CD4-positive, alpha-beta T cell treated with Interleukin-17A for 4 hours (primary cell): ENCODE results near the gene GRIN2C.
A peak's percentile ranks its signal among the peaks of the same experiment; 100 is the strongest.
"Not testable (repeated sequence)": the region's sequence is repeated elsewhere in the genome, so short reads cannot be mapped to it uniquely, and the experiment has no call there.

Source experiments
- DNase-seq: peaks from one replicate; pipeline ENCODE4 v3.0.0-alpha.2; 2020; ENCODE audit warnings: mixed read lengths

GRIN2C gene

GRCh38 chr17:74859459-74860228 lies at the start of gene GRIN2C:
Gene GRIN2C, minus strand, starts transcription at chr17:74859885. Its CDS starts 4,793 bp downstream, at chr17:74855092.
- peak; percentile 60 for DNase-seq

DNA sequence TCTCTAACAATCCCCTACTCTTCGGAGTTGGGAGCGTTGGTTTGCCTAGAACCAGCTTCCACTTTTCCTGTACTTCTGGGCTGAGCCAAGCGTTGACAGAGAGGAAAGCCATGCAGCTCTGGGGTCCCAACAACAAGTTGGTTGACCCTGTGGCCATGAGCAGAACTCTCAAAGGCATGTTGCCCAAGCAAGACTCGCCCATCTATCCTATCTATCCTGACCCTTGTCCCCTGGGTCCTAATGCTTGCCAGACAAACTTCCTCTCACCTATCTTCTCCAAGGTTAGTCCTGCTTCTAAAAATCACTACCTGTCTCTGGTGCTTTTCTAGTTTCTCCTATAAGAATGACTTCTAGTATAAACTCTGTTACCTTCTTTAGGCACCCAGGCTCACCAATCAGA lies 49.4 kb upstream of the GRIN2C start:
- not testable (repeated sequence) for DNase-seq

DNA sequence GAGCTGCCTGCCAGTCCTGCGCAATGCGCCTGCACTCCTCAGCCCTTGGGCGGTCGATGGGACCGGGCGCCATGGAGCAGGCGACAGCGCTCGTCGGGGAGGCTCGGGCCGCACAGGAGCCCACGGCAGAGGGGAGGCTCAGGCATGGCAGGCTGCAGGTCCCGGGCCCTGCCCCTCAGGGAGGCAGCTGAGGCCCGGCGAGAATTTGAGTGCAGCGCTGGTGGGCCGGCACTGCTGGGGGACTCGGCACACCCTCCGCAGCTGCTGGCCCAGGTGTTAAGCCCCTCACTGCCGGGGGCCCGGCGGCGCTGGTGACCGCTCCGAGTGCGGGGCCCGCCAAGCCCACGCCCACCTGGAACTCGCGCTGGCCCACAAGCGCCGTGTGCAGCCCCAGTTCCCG lies 47.3 kb upstream of the GRIN2C start:
- DNase-seq, result no peak

GRCh38 chr17:74906214-74906793 lies 46.6 kb upstream of the GRIN2C start:
- not testable (repeated sequence) for DNase-seq

DNA sequence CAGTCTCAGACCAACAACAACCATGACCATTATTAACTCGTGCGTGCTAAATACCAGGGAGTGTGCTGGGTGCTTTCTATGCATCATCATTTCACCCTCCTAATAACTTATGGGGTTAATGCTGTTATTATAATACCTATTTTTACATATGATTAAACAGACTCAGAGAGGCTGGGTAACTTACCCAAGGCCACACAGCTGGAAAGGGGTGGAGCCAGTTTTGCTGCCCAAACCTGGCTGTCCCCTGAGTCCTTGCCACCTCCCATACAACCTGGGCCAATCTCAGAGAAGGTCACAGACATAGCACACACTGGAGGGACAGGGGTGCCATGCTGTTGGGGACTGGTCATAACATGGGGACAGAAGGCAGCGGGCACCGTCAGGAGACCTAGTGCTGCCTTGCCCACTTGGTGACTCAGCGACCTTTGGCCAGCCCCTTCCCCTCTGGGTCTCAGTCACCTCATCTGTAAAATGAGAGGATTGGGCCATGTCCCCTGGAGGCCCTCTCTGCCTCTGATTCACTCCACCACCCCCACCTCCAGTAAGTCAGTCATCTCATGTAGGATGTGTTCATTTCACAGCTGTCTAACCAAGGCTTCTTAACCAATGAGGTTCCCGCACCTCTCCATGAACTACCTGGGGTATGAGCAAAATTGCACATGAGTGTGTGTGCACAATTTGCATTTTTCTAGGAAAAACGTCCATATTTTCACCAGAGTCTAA lies 45.2 kb upstream of the GRIN2C start:
- no peak for DNase-seq

DNA sequence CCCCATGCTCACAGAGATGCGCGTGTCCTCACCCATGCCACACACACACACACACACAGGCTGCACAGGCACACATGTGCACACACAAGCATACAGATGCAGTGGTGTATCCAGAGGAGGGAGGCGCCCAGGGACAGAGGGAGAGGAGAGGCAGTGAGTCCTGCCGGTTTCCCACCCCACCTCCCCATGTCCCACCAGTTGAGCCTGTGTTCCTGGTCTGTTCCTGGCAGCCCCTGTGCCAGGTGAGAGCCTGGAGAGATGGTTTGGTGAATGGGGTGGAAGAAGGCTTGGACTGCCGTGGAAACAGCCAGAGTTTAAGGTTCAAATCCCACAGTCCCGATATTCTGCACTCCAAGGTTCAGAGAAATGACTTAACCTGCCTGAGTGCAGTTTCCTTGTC lies 44.0 kb upstream of the GRIN2C start:
- DNase-seq, result no peak

DNA sequence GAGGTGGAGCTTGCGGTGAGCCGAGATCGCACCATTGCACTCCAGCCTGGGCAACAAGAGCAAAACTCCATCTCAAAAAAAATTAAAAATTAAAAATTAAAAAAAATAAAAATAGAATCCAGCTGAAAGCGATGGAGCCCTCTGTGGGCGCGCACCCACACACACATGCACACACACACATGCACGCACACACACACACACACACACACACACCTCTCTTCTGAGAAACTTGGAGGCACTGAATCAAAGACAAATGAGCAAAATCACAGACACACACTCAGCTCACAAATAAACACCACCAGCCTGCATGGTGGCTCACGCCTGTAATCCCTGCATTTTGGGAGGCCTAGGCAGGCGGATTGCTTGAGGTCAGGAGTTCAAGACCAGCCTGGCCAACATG lies 43.3 kb upstream of the GRIN2C start:
- no peak for DNase-seq

DNA sequence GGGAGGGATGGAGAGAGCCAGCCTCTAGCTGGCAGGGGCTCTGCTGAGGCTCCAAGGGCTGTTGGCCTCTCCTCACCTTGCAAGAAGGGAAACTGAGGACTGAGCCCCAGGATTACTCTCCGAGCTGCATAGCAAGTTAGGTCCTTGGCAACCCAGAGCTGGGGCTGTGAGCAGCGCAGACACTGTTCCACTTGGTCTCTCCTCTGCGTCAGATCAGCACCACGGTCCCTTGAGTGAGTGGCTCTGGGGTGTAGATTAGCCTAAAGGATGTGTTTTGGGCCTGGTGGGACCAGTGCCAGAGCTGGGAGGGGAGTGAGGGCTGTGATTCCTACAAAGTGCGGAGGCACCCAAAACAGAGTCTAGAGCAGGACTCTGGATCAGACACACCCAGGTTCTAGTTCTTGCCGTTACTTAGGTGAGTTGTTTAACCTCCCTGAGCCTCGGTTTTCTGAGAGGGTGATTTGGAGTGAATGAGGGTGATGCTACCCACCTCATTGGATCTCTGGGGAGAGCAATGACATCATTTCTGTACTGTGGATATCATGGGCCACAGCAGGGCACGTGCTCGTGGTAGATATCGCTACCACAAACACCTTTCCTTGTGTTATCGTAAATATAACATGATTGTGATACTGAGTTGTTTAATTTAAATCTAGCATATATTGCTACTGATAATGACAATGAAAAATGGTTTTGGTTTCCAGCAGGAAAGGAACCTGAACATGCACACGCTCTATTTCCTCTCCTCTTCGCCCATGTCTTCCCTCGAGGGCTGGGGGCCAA lies 41.9 kb upstream of the GRIN2C start:
- DNase-seq, result no peak

DNA sequence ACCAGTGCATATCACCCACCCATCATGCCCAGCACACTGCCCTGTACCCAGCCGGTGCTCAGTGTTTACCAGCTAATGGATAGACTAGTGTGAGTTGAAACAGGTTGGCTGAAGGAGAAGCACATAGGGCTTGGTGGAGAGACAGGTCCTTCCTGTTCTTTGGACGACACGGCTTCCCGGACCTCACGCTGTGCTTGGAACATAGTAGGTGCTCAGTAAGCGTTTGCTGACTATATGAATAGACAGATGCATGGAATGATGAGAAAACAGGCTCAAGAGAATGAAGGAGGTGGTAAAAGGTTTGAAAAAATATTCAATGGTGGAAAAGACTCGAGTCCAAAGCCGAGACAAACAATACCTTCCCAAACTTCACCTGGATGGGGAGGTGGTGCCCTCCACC lies 40.5 kb upstream of the GRIN2C start:
- no peak for DNase-seq

- no peak for DNase-seq
These were observed 38.8 kb upstream of the GRIN2C start for GRCh38 chr17:74898376-74898946.

DNA sequence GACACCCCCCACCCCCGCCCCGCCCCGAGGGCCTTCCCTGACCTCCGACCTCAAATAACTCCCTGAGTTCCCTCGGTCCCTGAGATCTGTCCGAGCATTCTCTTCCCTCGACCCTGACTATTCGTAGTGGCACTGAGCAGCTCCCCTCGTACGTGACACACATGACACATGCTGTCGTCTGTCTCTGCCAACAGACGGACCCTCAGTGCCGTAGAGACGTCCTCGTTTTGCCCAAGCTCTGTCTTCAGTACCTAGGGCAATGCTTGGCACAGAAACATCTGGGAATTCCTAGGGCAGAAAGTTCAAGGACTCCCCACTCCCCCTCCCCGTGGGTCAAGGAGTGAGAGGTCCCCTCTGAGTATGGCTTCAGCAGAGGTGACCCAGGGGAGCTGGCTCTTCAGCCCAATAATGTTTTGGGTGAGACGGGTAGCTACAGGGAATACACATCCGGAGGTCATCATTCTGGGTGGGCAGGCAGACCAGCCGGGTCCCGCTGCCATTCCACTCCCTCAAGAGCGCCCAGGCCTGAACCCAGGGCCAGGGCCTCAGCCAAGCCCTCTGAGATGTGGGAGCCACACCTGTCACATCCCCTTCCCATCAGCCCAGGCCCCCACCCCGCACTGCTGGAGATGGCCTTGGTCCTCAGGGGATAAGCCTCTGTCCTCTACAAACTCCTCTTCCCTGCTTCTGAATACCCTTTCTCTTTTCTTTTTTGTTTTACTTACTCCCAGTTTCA lies 34.4 kb upstream of the GRIN2C start:
- DNase-seq, result no peak

GRCh38 chr17:74892974-74893911 lies 33.6 kb upstream of the GRIN2C start, which contains the start of gene FADS6:
Gene FADS6, minus strand, starts transcription at chr17:74893633. Its CDS starts 38 bp downstream, at chr17:74893595.
- DNase-seq, result peak; percentile 26

DNA sequence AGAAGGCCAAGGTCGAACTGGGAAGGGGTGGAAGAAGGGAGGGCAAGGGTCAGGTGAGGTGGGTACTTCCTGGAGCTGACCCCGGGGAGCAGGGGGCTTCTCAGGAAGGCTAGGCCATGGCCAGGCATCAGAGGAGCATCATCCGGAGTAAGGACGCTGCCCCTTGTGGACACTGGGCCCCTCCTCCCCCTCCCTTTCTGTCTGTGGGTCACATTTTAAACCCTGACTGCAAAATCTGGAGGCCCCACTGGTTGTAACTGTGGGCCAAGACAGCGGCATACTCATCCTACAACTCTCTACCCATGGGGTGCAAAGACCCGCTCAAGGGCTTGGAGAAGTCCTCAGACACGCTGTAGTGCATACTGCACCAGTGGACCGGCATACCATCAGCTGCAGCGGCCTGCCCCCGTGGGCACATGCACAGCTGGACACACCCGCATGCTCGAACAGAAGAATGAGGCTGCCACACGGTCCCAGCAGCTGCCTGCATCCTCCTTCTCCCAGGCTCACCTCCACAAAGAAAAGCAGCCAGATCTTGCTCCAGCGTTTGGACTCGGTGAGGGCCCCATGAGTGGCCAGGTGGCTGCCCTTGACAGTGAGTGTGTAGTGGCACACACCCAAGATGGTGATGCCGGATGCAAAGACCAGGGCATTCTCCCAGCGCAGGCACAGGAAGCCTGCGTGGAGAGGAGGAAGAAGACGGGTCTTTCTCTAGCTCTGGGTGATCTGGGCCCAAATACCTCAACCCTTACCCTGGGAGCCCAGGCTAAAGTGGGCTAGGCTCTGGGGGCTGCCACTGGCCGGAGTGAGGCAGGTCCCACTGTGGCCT lies 32.5 kb upstream of the GRIN2C start:
- DNase-seq, result no peak

DNA sequence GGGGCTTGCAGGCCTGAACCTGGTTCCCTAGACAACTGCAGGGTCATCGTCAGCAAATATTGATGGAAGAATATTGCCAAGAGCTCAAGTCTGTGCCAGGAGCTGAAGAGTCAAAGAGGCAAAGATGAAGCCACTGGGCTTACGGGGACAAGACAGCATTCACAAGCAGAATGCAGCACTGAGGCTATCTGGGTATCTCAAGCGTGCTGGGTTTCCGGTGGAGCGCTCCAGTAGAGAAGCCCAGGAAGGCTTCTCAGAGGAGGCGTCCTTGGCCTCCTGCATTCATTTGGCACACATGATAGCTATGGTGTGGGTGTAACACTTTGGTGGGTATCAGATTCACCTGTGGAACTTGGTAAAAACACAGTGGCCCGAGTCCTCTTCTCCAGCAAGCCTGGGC lies 30.9 kb upstream of the GRIN2C start:
- DNase-seq, result no peak

DNA sequence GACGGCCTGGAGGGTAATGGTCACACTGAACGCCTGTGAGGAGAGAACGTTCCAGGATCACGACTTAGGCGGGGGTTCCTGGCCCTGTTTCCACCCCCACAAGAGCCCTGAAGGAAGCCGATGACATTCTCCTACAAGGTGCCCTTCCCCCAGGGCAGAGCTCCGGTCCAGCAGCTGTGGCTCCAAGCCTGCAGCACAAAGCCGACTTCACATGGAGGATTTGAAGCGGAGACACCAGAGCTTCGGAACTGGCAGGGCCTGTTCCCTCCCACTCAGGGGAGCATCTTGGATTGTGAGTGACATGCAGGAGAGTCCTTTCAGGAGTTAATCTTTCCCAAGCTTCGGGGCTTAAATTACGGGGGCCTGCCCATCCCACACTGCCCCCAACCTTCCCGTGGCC lies 28.8 kb upstream of the GRIN2C start:
- DNase-seq, result no peak

- no peak for DNase-seq
These were observed 23.6 kb upstream of the GRIN2C start for GRCh38 chr17:74883241-74883745.

GRCh38 chr17:74882517-74883240 lies 23.0 kb upstream of the GRIN2C start:
- no peak for DNase-seq

GRCh38 chr17:74881073-74881472 lies 21.4 kb upstream of the GRIN2C start:
- no peak for DNase-seq

GRCh38 chr17:74879308-74879707 lies 19.6 kb upstream of the GRIN2C start:
- no peak for DNase-seq
